Large intestine (tissue), 3 donors: Measurements from ENCODE around the gene RFTN1. TPM values are rescaled to one million over a fixed set of nuclear protein-coding genes. Genes with fewer than 3 reads are reported as not detected.

Experiments
- DNase-seq, 2 donors: peaks; one replicate each; pipeline versions ENCODE4 v3.0.0 to v3.0.0-alpha.2; 2013
- H3K27ac ChIP-seq: one replicate; pipeline ENCODE4 v1.5.1; 2013; ENCODE audit warnings: low read length
- H3K27me3 ChIP-seq: 2 replicates; pipeline ENCODE4 v1.6.1; 2013; ENCODE audit warnings: low read length; ENCODE audit not compliant: control insufficient read depth, insufficient read depth
- H3K36me3 ChIP-seq: 2 replicates; pipeline ENCODE4 v1.6.1; 2013; ENCODE audit warnings: low read length; ENCODE audit not compliant: control insufficient read depth, insufficient read depth
- H3K4me1 ChIP-seq: one replicate; pipeline ENCODE4 v1.6.1; 2013; ENCODE audit warnings: low read length; ENCODE audit not compliant: control insufficient read depth, insufficient read depth
- H3K4me3 ChIP-seq: one replicate; pipeline ENCODE4 v1.5.1; 2013; ENCODE audit warnings: low read length
- H3K9me3 ChIP-seq: one replicate; pipeline ENCODE4 v1.6.1; 2013; ENCODE audit warnings: mild to moderate bottlenecking, low read depth, low read length, moderate library complexity; ENCODE audit not compliant: control insufficient read depth
- WGBS: methylation state at CpG from one replicate; pipeline ENCODE4 v1.1.5; 2013; ENCODE audit warnings: low lambda C conversion rate; ENCODE audit not compliant: insufficient coverage; 5-methylcytosine and 5-hydroxymethylcytosine counted together
- polyA plus RNA-seq: library from polyadenylated mRNA; unstranded; fragments of 120-200 nt; gene quantifications from one replicate; pipeline ENCODE4 v1.2.1, GENCODE V29; 2013

Gene RFTN1
- polyA plus RNA-seq, 1 donor, result 15.0 TPM

DNA sequence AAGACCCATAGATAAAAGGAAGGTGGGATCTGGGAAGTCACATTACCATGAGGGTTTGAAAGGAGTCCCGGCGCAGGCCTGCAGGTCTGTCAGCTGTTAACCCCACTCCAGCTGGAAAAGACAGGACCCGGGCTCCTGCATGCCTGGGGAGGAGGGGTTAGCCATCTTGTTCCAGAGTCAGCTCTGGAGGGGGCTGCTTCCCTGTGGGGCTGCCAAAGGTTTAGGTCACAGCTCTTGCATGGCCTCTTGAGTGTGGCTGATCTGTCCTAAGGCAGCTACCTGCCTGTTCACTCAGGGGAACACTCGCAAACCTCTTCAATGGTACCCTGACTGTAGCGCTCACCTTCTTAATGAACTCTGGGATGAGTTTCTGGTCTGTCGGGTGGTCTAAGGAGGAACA is 104.5 kb downstream of the RFTN1 start:
- Histone ChIP-seq H3K9me3 (no peaks in the 10 kb centered on the region), H3K4me1 (no peaks in the 10 kb centered on the region), H3K36me3 (peaks cover 3% of the 10 kb centered on the region), H3K27ac (no peak overlapping the region), H3K4me3 (no peak overlapping the region), H3K27me3 (peaks cover 2% of the 10 kb centered on the region)
- WGBS, result no CpG with 5 or more reads among the region's 6 CpGs
- no peak for DNase-seq

- Histone ChIP-seq H3K4me3 (no peak overlapping the region), H3K27ac (no peak overlapping the region), H3K27me3 (peaks cover 2% of the 10 kb centered on the region), H3K9me3 (no peaks in the 10 kb centered on the region), H3K4me1 (no peaks in the 10 kb centered on the region), H3K36me3 (peaks cover 3% of the 10 kb centered on the region)
- no CpG with 5 or more reads among the region's 2 CpGs for WGBS
- no peak for DNase-seq
Observed at GRCh38 chr3:16407366-16407765, 106.1 kb downstream of the RFTN1 start.

DNA sequence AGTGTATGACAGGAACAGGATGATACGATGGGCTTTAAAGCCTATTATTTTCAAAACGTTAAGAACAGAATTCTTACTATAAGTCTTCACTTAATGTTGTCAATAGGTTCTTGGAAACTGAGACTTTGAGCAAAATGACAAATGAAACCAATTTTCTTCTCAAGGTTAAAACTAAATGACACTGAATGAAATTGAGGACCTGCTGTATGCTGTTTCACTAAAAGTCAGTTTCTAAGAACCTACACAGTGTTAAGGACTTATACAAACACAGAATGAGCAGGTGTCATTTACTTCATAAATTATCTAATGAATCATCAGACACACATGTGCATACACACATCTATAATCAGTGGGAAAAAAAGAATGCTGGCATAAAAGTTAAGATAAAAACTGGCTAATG is 106.9 kb downstream of the RFTN1 start:
- no CpG with 5 or more reads among the region's 2 CpGs for WGBS
- DNase-seq, result no peak
- H3K4me1 ChIP-seq, result no peaks in the 10 kb centered on the region

GRCh38 chr3:16406166-16406565 is 107.3 kb downstream of the RFTN1 start:
- WGBS, result 100% methylated on average over 1 of the region's 6 CpGs
- Histone ChIP-seq H3K36me3 (peaks cover 3% of the 10 kb centered on the region), H3K27ac (no peak overlapping the region), H3K4me3 (no peak overlapping the region), H3K9me3 (no peaks in the 10 kb centered on the region), H3K27me3 (peaks cover 2% of the 10 kb centered on the region), H3K4me1 (no peaks in the 10 kb centered on the region)
- no peak for DNase-seq

More for the DNA sequence above, 106.9 kb downstream of the RFTN1 start:
- Histone ChIP-seq H3K4me3 (no peak overlapping the region), H3K36me3 (peaks cover 3% of the 10 kb centered on the region), H3K27me3 (peaks cover 2% of the 10 kb centered on the region), H3K27ac (no peak overlapping the region), H3K9me3 (no peaks in the 10 kb centered on the region)

- peaks cover 2% of the 10 kb centered on the region for H3K27me3 ChIP-seq
- no peaks in the 10 kb centered on the region for H3K9me3 ChIP-seq
- no CpG with 5 or more reads among the region's 6 CpGs for whole genome bisulfite sequencing
- peaks cover 3% of the 10 kb centered on the region for H3K36me3 ChIP-seq
- H3K4me3 ChIP-seq, result no peak overlapping the region
- no peak overlapping the region for H3K27ac ChIP-seq
- DNase-seq, result no peak
- H3K4me1 ChIP-seq, result no peaks in the 10 kb centered on the region
Observed at GRCh38 chr3:16404349-16404895, 109.1 kb downstream of the RFTN1 start.

GRCh38 chr3:16402451-16402850 is 111.0 kb downstream of the RFTN1 start:
- no peak for DNase-seq
- H3K27ac ChIP-seq, result no peak overlapping the region
- H3K9me3 ChIP-seq, result no peaks in the 10 kb centered on the region
- no peaks in the 10 kb centered on the region for H3K4me1 ChIP-seq
- no peak overlapping the region for H3K4me3 ChIP-seq
- H3K36me3 ChIP-seq, result no peaks in the 10 kb centered on the region
- no peaks in the 10 kb centered on the region for H3K27me3 ChIP-seq
- WGBS, result 100% methylated on average over 3 of the region's 6 CpGs

- 100% methylated on average over 1 of the region's 5 CpGs for WGBS
Observed at GRCh38 chr3:16401273-16401672, 112.2 kb downstream of the RFTN1 start.

DNA sequence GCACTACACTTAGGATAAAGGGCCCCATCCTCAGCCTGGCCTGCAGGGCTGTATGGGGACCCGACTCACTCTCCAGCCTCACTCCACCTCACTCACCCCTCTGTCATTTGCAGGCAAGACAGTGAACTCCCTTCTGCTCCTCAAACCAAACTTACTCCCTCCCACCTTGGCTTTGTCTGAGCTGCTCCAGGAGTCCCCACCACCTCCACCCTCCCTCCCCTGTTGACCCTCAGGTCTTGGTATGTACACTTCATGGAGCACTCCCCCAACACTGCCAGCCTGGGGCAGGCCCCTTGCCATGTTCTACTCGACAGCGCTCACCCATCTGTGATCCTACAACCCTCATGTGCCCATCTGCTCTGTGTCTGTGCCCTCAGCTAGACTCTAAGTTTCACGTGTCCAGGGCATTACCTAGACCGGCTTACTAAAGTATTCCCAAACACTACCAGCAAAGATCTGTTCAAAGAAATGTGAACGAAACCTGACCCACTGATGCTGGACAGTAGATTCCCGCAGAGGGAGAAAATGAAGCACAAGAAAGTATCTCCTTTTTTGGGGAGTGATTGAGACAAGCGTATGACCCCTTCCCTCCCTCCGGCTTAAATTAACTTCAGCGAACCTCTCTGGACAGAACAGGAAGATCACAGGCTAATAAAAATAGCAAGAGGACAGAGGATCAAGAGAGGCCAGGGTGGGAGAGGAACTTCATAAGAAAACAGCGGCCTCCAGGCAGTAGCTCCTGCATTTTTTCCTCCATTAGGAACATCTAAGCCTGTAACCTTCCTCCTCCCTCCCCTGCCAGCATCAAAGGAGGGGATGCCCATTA is 113.2 kb downstream of the RFTN1 start:
- DNase-seq, result no peak
- no peaks in the 10 kb centered on the region for H3K27me3 ChIP-seq
- H3K9me3 ChIP-seq, result no peaks in the 10 kb centered on the region
- no peaks in the 10 kb centered on the region for H3K4me1 ChIP-seq
- no peak overlapping the region for H3K27ac ChIP-seq
- no peak overlapping the region for H3K4me3 ChIP-seq
- no peaks in the 10 kb centered on the region for H3K36me3 ChIP-seq
- WGBS, result 90% methylated on average over 4 of the region's 11 CpGs

More at GRCh38 chr3:16401273-16401672, 112.2 kb downstream of the RFTN1 start:
- no peak for DNase-seq
- no peaks in the 10 kb centered on the region for H3K9me3 ChIP-seq
- no peaks in the 10 kb centered on the region for H3K36me3 ChIP-seq
- no peak overlapping the region for H3K27ac ChIP-seq
- H3K27me3 ChIP-seq, result no peaks in the 10 kb centered on the region
- no peak overlapping the region for H3K4me3 ChIP-seq
- H3K4me1 ChIP-seq, result no peaks in the 10 kb centered on the region

- Histone ChIP-seq H3K4me3 (no peak overlapping the region), H3K36me3 (no peaks in the 10 kb centered on the region), H3K27ac (no peak overlapping the region), H3K9me3 (no peaks in the 10 kb centered on the region), H3K27me3 (no peaks in the 10 kb centered on the region), H3K4me1 (no peaks in the 10 kb centered on the region)
- DNase-seq, result no peak
- WGBS, result no CpG with 5 or more reads among the region's 6 CpGs
Observed at GRCh38 chr3:16399473-16399872, 114.0 kb downstream of the RFTN1 start.

DNA sequence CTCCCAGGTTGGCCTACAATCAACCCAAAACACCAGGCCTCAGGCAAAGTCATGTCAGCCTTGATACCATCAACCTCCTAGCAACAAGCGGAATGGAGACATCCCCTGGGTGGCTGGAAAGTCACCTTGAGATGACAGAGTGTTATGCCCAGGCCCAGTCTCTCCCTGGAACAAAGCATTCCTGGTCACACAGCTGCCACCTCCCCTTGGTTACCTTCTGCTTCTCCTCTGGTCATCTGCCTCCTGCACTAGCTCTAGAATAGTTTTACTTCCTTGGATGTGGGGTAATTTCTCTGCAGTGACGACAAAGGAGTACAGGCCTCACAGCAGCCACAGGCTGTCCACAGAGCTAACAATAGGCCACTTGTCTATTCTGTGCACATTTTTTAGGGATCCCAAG is 114.9 kb downstream of the RFTN1 start:
- no peaks in the 10 kb centered on the region for H3K4me1 ChIP-seq
- no peaks in the 10 kb centered on the region for H3K27me3 ChIP-seq
- WGBS, result no CpG with 5 or more reads among the region's 2 CpGs
- H3K36me3 ChIP-seq, result no peaks in the 10 kb centered on the region
- no peak overlapping the region for H3K4me3 ChIP-seq
- H3K9me3 ChIP-seq, result no peaks in the 10 kb centered on the region
- H3K27ac ChIP-seq, result no peak overlapping the region
- no peak for DNase-seq

- Histone ChIP-seq H3K36me3 (no peaks in the 10 kb centered on the region), H3K4me1 (no peaks in the 10 kb centered on the region), H3K27ac (no peak overlapping the region), H3K4me3 (no peak overlapping the region), H3K27me3 (no peaks in the 10 kb centered on the region), H3K9me3 (no peaks in the 10 kb centered on the region)
- no CpG with 5 or more reads among the region's 4 CpGs for WGBS
- DNase-seq, result no peak
Observed at GRCh38 chr3:16396202-16396601, 117.3 kb downstream of the RFTN1 start.
